SW 1271 (cell line): ENCODE measurements around the gene GMCL1.
"Not testable (repeated sequence)": the region's sequence is repeated elsewhere in the genome, so short reads cannot be mapped to it uniquely, and the experiment has no call there.

ENCODE experiments used
- DNase-seq, 2 experiments: peaks; one replicate each; lab custom pipeline; 2025; lab: John Stamatoyannopoulos, UW

Gene GMCL1, protein sequence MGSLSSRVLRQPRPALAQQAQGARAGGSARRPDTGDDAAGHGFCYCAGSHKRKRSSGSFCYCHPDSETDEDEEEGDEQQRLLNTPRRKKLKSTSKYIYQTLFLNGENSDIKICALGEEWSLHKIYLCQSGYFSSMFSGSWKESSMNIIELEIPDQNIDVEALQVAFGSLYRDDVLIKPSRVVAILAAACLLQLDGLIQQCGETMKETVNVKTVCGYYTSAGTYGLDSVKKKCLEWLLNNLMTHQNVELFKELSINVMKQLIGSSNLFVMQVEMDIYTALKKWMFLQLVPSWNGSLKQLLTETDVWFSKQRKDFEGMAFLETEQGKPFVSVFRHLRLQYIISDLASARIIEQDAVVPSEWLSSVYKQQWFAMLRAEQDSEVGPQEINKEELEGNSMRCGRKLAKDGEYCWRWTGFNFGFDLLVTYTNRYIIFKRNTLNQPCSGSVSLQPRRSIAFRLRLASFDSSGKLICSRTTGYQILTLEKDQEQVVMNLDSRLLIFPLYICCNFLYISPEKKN

GRCh38 chr2:69829256-69830044 lies at the start of gene GMCL1:
GMCL1 (plus strand) TSS chr2:69829660; CDS start chr2:69829893, 233 bp downstream.
- peak; percentile 87 to 89 for DNase-seq

GRCh38 chr2:69780921-69781320 lies 48.5 kb upstream of the GMCL1 start:
- no peak for DNase-seq

DNA sequence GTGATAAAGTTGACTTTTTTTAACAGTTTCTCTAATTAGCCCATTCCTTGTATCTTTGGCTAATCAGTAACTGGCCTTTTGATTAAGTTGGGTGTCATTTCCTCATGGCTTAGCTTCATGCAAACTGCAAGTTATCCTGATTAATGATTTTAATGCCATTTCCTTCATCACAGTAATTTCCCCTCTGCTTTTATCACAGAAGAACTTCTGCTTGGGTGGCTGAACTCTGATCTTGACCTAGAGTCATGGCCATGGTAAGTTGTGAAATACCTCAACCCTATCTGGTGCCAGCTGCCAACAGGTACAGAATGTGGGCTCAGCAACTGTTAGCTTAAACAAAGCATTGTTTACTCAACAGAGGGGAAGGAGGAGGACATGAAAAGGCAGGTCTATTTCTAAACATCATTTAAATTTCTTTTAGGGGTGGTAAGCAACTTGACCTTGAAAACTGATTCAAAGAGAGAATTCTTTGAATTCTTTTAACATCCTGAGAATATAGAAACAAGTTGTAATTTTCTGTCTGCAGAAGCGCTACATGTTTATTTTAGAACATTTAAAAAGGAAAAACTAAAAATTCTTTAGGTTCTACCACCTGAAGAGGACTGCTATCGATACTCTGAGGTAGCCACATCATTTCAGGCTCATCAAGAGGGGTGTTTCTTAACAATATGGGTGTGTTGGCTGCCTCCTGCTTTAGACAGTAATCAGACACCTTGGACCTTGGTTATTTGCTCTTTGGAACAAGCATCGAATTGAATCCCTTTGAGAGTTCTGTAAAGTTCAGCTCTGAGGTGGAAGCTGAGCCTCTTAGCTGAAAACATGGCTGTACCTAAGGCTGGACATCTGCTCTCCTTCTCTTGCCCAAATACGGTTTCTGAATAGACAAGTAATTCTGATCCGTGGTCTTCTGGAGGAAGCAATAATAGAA lies 47.9 kb upstream of the GMCL1 start:
- no peak for DNase-seq

GRCh38 chr2:69784228-69784627 lies 45.2 kb upstream of the GMCL1 start:
- no peak for DNase-seq

DNA sequence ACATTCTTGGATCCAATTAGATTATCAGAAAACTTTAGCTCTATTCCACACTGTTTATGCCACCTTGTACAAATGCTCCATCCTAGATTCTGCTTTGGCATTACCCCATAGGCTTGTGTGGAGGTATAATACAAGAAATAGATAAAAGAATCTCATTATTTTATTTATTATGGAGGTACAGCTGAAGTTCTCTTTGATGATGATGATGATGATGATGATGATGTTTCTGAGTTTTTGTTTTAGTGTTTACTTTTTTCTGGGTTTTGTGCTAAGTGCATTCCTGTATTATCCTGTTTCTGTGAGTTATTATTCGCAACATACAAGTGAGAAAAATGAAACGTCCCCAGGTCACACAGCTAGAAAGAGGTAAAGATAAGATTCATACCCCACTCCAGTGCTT lies 44.1 kb upstream of the GMCL1 start:
- DNase-seq = no peak

GRCh38 chr2:69786052-69786560 lies 43.4 kb upstream of the GMCL1 start:
- DNase-seq = no peak

DNA sequence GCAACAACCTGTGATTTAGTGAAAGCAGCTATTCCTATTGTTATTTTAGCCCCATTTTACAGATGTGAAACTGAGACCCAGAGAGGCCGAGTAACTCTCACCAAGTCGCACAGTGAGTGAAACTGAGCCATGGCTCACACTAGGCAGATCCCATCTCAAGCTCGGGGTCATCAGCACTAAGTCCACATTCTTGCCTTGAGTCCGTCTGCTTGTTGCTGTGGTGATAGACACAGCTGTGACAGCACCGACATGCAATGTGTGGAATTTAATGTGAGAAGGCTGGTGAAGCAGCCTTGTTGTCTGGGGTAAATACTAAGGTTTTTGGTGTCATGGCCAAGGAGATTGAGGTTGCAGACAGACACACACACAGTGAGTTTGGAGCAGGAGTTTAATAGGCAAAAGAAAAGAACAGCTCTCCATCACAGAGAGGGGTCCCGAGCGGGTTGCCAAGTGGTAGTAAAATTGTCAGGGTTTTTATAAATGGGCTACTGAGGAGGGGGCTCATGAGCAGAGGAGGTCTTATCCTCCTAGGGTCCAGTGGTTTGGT lies 40.2 kb upstream of the GMCL1 start:
- DNase-seq = no peak

- no peak for DNase-seq
Observed at GRCh38 chr2:69789772-69790600, 39.5 kb upstream of the GMCL1 start.

DNA sequence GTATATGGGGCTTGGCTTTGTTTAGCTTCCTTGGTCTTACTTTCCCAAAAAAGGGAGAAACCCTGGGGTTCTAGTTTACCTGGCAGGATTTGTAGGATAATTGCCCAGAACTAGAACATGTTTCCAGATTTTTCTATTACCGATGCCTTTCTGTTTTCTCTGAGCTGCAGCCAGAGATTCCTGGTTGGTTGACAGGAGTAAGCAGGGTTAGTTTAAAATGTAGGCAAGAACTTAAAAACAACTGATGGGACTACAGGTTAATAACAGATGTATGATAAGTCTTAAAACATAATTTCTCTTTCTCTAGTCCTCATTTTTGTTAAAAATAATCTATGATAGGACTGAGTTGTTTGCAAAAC lies 38.9 kb upstream of the GMCL1 start:
- no peak for DNase-seq

DNA sequence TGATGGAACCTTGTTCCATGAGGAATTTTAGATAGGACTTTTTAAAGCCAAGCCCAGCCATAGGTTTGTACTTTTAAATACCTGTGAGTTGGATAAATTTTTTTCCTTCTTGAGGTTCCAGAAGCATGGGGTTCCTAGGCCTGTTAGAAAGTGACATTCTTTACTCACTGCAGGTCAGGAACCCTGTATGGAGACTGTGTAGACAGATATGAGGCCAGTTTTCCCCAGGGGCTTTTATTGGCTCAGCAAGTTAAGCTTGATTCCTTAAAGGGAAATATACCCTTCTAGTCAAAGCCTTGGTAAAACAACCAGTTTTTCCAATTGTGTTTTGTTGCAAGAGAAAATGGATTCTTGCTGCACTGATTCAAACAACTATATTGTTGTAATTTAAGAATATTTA lies 38.4 kb upstream of the GMCL1 start:
- DNase-seq = no peak

- DNase-seq = no peak
Observed at GRCh38 chr2:69796174-69796573, 33.3 kb upstream of the GMCL1 start.

- no peak for DNase-seq
Observed at GRCh38 chr2:69797235-69797634, 32.2 kb upstream of the GMCL1 start.

GRCh38 chr2:69797836-69798289 lies 31.6 kb upstream of the GMCL1 start:
- DNase-seq = no peak

DNA sequence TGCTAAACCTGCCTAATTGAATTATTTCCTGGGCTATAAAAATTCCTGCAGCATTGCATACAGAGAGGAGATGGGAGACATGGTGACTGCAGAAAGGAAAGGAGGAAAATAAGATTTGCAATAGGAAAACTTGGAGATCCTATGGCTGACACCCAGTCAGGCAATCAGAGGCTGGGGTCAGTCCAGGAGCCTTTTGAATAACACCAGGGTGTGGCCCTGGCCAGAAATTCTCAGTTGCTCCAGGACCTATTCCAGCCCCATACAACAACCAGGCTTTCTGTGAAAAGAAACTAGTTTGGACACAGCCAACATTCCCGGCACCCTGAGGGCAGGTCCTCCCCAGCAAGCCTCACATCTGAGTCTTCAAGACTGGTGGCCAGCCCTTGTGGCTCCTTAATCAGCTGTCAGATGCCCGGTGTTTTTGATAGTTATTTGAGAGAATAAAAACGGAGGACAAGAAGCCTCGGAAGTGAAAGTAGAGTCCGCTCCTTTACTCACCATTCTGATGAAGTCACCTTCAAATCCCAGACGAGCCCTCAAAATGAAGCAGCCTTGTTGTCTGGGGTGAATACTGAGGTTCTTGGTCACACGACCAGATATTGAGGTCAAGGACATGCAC lies 31.1 kb upstream of the GMCL1 start:
- no peak for DNase-seq

DNA sequence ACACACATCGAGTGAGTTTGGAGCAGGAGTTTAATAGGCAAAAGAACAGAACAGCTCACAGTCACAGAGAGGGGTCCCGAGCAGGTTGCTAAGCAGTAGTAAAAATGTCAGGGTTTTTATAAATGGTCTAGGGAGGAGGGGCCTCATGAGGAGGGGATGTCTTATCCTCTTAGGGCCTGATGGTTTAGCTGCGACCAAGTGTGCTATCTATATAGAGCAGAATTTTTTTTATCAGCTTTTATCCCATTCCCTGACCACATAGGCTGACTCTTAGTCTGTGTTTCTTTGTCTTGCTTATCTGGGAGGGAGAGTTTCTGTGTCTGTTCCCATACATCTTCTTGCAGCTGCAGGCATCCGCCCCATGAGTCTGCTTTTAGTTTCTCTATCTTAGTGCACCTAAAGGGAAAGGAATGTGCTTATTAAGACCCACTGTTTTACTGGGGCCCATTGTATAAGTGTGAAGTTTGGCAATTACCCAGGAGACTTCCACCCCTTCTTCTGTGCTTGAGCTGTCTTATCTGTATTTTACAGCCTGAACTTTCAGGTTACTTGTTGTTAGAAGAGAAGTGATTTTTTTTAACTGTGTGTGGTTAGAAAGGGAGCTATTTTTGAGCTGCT lies 30.4 kb upstream of the GMCL1 start:
- no peak for DNase-seq

DNA sequence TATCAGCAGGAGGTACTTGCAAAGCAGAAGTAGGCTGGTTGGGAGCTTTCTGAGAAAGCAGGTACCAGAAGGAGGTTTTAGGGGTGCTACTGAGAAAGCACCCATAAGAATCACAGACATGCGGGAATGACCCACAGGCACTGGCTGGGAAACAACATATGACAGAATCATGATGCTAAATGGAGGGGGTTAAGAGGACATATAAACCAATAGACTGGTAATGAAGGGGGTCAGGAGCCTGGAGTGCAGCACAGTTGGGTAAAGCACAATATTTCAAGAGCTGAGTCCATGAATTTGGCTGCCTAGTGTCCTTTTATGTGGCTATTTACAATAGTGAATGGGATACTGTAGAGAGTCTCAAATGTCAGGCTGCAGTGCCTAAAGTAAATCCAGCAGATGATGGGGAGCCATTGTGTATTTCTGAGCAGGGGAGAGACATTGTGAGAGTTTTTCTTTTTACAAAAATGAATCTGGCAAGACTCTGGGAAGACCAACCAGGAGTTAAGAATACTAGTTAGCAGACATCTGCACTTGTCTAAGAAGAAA lies 27.6 kb upstream of the GMCL1 start:
- no peak for DNase-seq

DNA sequence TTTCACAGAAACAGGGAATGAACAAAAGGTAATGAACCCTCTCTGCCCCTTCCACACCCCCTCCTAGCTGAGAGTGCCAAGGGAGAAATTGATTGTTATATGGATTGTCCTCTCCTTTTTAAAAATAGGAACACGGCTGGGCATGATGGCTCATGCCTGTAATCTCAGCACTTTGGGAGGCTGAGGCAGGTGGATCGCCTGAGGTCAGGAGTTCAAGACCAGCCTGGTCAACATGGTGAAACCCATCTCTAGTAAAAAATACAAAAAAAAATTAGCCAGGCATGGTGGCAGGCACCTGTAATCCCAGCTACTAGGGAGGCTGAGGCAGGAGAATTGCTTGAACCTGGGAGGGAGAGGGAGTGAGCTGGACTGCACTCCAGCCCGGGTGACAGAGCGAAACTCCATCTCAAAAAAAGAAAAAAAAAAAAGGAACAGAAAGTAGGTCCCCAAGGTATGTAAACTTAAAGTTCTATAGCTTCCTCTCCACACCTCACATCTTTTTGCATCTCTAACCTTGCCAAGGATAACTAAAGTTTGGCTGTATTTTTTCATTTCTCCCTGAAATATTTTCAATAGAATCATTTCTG lies 26.6 kb upstream of the GMCL1 start:
- DNase-seq = not testable (repeated sequence)

- no peak for DNase-seq
Observed at GRCh38 chr2:69804416-69804815, 25.0 kb upstream of the GMCL1 start.

DNA sequence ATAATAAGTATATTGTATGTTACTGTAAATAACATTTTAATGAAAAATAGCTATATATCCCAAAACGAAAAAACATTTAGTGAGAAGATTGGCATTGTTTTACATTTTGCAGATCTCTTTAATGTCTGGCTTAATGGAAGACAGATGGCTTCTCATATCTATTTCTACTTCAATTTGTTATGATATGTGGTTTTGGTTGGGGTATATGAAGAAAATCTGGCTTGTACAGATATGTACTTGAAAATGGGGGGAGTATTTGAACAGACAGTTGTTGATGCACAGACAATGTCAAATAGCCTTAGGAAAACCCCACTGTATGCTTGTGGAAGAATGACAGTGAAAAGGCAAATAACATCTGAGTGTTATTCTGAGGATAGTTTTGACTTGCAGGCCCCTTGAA lies 23.6 kb upstream of the GMCL1 start:
- no peak for DNase-seq
